Measurements from ENCODE around the gene IFT57. TPM values are rescaled to one million over a fixed set of nuclear protein-coding genes. Genes with fewer than 3 reads are reported as not detected.
A peak's percentile ranks its signal among the peaks of the same experiment; 100 is the strongest.

The IFT57 gene
- total RNA-seq, 1 experiment from 2014 or later: 71.7 TPM

DNA sequence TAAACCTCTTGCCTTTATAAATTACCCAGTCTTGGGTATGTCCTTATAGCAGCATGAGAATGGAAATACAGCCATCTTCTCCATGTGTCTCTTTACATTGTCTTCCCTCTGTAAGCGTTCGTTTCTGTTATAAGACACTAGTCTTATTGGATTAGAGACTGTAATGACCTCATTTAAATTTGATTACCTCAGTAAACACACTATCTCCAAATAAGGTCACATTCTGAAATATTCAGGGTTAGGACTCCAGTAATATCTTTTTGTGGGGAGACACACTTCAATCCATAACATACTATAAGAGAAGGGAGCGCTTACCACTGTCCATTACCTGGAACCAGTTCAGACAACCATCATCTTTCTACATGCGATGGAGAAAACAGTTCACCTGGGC lies 97.1 kb downstream of the IFT57 start:
- no peak for DNase-seq (ENCODE audit: low read depth)

DNA sequence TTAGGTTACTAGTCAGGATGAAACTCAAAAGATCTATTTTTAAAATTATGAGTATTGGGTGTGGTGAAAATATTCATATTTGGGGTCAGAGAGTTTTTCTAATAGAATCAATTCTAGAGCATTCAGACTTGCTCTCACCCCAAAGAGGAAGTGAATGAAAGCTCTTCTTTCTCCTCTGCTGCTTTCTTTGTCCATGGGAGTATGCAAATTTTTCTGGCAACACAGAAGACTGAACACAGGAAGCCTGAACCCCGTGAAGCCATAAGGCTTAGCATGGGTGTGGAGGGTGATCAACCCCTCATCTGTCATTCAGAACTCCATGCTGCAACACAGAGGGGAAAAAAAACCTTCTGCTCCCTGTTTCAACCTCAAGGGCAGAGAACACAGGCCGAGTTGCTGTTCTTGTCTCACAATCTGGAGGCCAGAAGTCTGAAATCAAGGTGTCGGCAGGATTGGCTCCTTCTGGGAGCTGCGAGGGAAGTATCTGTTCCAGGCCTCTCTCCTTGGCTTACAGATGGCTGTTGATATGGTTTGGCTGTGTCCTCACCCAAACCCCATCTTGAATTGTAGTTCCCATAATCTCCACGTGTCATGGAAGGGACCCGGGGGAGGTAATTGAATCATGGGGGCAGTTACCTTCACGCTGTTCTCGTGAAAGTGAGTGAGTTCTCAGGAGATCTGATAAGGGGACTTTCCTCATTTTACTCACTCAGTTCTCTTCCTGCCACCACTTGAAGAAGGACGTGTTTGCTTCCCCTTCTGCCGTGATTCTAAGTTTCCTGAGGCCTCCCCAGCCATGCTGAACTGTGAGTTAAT lies 97.7 kb downstream of the IFT57 start:
- peak; percentile 21 for DNase-seq (ENCODE audit: low read depth)

GRCh38 chr3:108123326-108123725 lies 98.9 kb downstream of the IFT57 start:
- DNase-seq (ENCODE audit: low read depth): no peak

DNA sequence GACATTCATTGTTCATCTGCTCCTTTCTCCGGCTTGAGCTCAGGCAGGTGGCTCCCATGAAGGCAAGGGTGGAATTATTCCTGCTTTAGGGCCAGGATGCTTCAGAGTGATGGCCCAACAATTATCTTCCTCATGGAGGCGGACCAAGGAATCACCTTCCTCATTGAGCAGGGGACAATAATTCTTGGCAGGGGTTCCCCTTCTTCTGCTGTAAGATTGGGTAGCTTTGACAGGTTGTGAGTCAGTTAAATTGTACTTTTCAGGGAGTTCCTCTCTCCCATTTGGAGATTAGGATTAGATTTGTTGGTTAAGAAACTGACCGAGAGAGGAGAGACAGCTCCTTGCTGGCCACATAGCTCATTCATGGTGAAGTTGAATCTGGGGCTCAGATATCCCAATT lies 99.9 kb downstream of the IFT57 start:
- DNase-seq (ENCODE audit: low read depth): no peak

DNA sequence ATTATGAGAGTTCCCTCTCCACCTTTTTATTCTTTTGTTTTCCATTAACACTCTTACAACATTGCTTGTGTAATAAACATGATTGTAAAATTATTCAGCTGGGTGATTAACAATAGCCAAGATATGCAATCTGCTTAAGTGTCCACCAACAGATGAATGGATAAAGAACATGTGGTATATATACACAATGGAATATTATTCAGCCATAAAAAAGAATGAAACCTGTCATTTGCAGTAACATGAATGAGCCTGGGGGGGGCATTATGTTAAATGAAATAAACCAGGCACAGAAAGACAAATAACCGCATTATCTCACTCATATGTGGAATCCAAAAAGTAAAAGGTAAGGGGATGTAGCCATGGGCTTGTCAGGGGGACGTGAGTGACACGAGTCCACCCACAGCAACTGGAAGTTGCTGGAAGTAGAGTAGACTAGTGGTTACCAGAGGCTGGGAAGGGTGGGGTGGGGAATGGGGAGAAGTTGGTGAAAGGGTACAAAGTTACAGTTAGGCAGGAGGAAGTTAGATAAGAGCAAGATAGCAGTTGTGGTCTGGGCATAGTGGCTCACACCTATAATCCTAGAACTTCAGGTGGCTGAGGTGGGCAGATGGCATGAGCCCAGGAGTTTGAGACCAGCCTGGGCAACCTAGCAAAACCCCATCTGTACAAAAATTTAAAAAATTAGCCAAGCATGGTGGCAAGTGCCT lies 102.7 kb downstream of the IFT57 start:
- no peak for DNase-seq (ENCODE audit: low read depth)

DNA sequence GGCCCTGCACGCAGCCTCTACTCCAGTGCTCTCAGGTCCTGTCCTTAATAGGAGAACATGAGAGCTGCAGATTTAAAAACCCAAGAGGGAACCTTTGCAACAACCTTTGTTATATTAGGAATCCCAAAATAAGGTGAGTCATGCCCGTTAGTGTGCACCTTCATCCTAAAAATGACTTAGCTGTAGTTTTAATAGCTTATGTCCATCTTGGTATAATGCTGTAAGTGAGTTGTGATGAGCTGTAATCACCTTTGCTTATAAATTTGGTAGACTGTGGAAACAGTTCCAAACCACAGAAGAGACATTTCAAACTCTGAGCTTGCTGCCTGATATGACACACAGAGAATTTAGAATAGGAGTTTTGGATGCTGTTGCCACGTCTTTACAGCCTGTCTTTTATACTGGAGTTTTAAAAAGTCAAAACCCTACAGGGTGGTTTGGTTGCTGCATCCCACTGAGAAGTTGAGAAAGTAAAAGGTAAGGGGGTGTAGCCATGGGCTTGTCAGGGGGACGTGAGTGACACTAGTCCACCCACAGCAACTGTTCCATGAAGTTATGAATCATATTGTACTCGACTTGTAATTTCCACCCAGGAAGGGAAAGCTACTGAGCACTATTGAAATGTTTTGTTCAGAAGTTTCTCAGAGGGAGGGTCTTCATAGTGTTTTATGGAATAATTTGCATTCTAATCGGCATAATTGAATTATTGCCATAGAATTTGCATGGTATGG lies 104.0 kb downstream of the IFT57 start:
- DNase-seq (ENCODE audit: low read depth): no peak

DNA sequence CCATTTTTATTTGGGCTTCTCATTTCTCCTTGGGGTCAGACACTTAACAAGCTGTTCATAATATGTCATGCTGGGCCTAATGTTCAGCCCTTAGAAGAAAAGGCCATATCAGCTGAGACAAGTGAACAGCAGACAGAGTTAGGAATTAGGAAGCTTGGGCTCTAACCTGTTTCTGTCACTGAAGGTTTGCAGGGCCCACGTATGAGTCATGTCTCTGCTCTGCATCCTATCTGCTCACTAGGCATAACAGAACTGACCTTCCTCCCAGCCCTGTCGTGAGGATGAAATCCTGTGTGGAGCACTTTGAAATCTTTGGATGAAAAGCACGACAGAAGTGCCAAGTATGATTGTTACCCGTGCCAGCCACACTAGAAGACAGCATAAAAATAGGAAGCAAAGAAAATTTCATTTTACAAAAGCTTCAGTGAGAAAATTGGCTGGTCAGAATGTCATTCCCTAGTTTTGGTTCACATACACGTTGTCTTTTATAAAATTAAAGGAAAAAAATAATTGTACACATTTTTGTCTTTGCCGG lies 104.9 kb downstream of the IFT57 start:
- DNase-seq (ENCODE audit: low read depth): peak; percentile 32

DNA sequence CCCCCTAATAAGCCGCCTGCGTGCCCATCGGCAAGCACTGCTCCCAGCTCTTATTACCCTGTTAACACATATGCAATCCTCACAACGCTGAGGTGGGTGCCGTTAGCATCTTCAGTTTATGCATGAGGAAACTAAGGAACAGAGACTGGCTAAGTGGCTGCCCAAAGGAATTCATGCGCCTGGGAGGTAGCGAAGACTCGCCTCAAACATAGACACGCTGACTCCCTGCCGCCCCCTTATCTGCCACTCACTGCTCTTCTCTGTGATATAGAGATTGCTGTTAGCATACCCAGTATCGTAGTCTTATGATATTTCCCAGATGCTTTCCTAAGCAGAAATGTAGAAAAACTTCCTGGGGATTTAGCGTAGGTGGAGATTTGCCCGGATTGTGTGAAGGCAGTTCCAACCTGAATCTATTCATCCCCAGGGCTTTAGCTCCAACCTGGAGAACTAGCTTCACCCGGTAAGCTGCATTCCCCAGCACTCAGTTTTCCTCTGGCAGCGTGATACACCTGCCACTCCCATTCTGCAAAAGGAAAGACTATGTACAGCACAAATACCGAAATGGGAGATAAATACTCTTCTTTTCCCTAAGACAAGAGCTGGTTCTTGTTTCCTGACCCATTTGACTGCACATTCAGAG lies 107.7 kb downstream of the IFT57 start:
- DNase-seq (ENCODE audit: low read depth): no peak

- DNase-seq (ENCODE audit: low read depth): no peak
Observed at GRCh38 chr3:108113975-108114374, 108.2 kb downstream of the IFT57 start.

GRCh38 chr3:108110934-108111333 lies 111.3 kb downstream of the IFT57 start:
- no peak for DNase-seq (ENCODE audit: low read depth)

Other genes starting within 250 kb of the IFT57 start
- gene CD47, start 131.4 kb downstream of the IFT57 start, total RNA-seq (2014; rRNA removed; shearing (Covaris generic)): 160 and 273 TPM in 2 replicates
- not detected in 2 replicates for gene HHLA2, start 74.1 kb upstream of the IFT57 start, total RNA-seq (2014; rRNA removed; shearing (Covaris generic))